Liver (tissue), 9 donors: ENCODE data around the gene MARK3. TPM values are rescaled to one million over a fixed set of nuclear protein-coding genes. Genes with fewer than 3 reads are reported as not detected.

Source experiments
- DNase-seq: peaks from one replicate; pipeline ENCODE4 v3.0.0-alpha.2; 2017; ENCODE audit warnings: low spot score
- H3K27ac ChIP-seq, 2 donors: one replicate each; pipeline ENCODE4 v1.7.0; 2013; ENCODE audit warnings: inconsistent platforms in 2 of 2, low read length in 2 of 2, control low read depth in 1 of 2, low read depth in 1 of 2, mild to moderate bottlenecking in 1 of 2
- H3K27me3 ChIP-seq, 4 donors: one replicate each; pipeline versions ENCODE4 v1.6.1 to v1.7.0; 2013; ENCODE audit warnings: low read length in 3 of 4, inconsistent platforms in 1 of 4, mild to moderate bottlenecking in 1 of 4, moderate library complexity in 1 of 4; ENCODE audit not compliant: control insufficient read depth in 4 of 4, insufficient read depth in 4 of 4
- H3K36me3 ChIP-seq, 4 donors: one replicate each; pipeline versions ENCODE4 v1.6.1 to v1.7.0; 2013; ENCODE audit warnings: low read length in 3 of 4, mild to moderate bottlenecking in 3 of 4, low read depth in 1 of 4, moderate library complexity in 1 of 4; ENCODE audit not compliant: control insufficient read depth in 4 of 4, insufficient read depth in 3 of 4
- H3K4me1 ChIP-seq, 4 donors: one replicate each; pipeline versions ENCODE4 v1.6.1 to v1.7.0; 2013; ENCODE audit warnings: low read length in 3 of 4, mild to moderate bottlenecking in 3 of 4, moderate library complexity in 1 of 4; ENCODE audit not compliant: control insufficient read depth in 4 of 4, insufficient read depth in 4 of 4
- H3K4me3 ChIP-seq, 3 donors: one replicate each; pipeline versions ENCODE4 v1.6.1 to v1.7.0; 2013; ENCODE audit warnings: low read length in 3 of 3, control low read depth in 1 of 3, low read depth in 1 of 3, mild to moderate bottlenecking in 1 of 3
- H3K9ac ChIP-seq, 2 donors: one replicate each; pipeline ENCODE4 v1.7.0; 2013; ENCODE audit warnings: low read length in 2 of 2, mild to moderate bottlenecking in 2 of 2, moderate library complexity in 2 of 2, control low read depth in 1 of 2, low read depth in 1 of 2
- H3K9me3 ChIP-seq, 4 donors: one replicate each; pipeline versions ENCODE4 v1.6.1 to v1.7.0; 2013; ENCODE audit warnings: low read length in 3 of 4; ENCODE audit not compliant: control insufficient read depth in 4 of 4
- EGR1 ChIP-seq, 2 donors: IDR thresholded peaks; 2 replicates each; pipeline ENCODE4 v1.6.1; 2016 to 2018; ENCODE audit warnings: antibody characterized with exemption in 2 of 2, low read depth in 2 of 2
- FOXA1 ChIP-seq: IDR thresholded peaks from 2 replicates; pipeline ENCODE4 v1.6.1; 2016; ENCODE audit warnings: antibody characterized with exemption
- FOXA2 ChIP-seq: IDR thresholded peaks from 2 replicates; pipeline ENCODE4 v1.6.1; 2016; ENCODE audit warnings: antibody characterized with exemption
- HNF4A ChIP-seq, 2 donors: conservative IDR thresholded peaks; 2 replicates each; pipeline ENCODE4 v1.6.1; 2016; ENCODE audit warnings: antibody characterized with exemption in 2 of 2, mild to moderate bottlenecking in 2 of 2
- JUND ChIP-seq, 2 donors: IDR thresholded peaks; 2 replicates each; pipeline ENCODE4 v1.6.1; 2016; ENCODE audit warnings: antibody characterized with exemption in 2 of 2
- MAX ChIP-seq: IDR thresholded peaks from 2 replicates; pipeline ENCODE4 v1.6.1; 2016; ENCODE audit warnings: antibody characterized with exemption
- RAD21 ChIP-seq, 2 donors: IDR thresholded peaks; 2 replicates each; pipeline ENCODE4 v1.6.1; 2016; ENCODE audit warnings: antibody characterized with exemption in 2 of 2, mild to moderate bottlenecking in 2 of 2
- REST ChIP-seq: IDR thresholded peaks from 2 replicates; pipeline ENCODE4 v1.6.1; 2016; ENCODE audit warnings: antibody characterized with exemption, mild to moderate bottlenecking
- YY1 ChIP-seq: IDR thresholded peaks from 2 replicates; pipeline ENCODE4 v1.6.1; 2016; ENCODE audit warnings: antibody characterized with exemption, mild to moderate bottlenecking
- ZBTB33 ChIP-seq: IDR thresholded peaks from 2 replicates; pipeline ENCODE4 v1.6.1; 2016; ENCODE audit warnings: antibody characterized with exemption
- WGBS: extraction: QIAGEN DNeasy Blood & Tissue Kit; methylation state at CpG from one replicate; pipeline ENCODE4 v1.1.7; 2013; 5-methylcytosine and 5-hydroxymethylcytosine counted together
- polyA plus RNA-seq, 2 donors: library from polyadenylated mRNA; stranded (reverse) in 1 of 2; unstranded in 1 of 2; fragments of 200-250 nt in 1 of 2; fragments of >200 nt in 1 of 2; fragmentation: Nextera tagmentation in 1 of 2; extraction: Ambion mirVana in 1 of 2; gene quantifications; one replicate each; pipeline versions ENCODE4 v1.2.1 to v1.2.3, GENCODE V29; 2013 to 2015
- total RNA-seq, 2 donors: library from RNA; depleted of rRNA; stranded (reverse); fragments of >200 nt; gene quantifications; one replicate each; pipeline ENCODE4 v1.2.3, GENCODE V29; 2014
- donor health status: healthy.
- donor health status: healthy.
- donor health status: healthy.
- donor health status: healthy.
- donor health status: healthy.

The MARK3 gene
- total and polyA plus RNA-seq, 4 donors = 14.1 to 86.0 (median 33.0) TPM

GRCh38 chr14:103544388-103545218 is 159.4 kb downstream of the MARK3 start:
- WGBS = 77% methylated on average over 35 of the region's 35 CpGs
- no peak for DNase-seq

GRCh38 chr14:103545219-103545914 is 160.2 kb downstream of the MARK3 start:
- peaks cover 0 to 6% (median 0%) of the 10 kb centered on the region in 4 donors for H3K4me1 ChIP-seq
- H3K27ac ChIP-seq = no peak overlapping the region
- H3K4me3 ChIP-seq = no peak overlapping the region
- no peak overlapping the region for H3K9ac ChIP-seq
- H3K27me3 ChIP-seq = no peaks in the 10 kb centered on the region
- H3K36me3 ChIP-seq = no peaks in the 10 kb centered on the region
- no peaks in the 10 kb centered on the region for H3K9me3 ChIP-seq
- WGBS = 93% methylated on average over 29 of the region's 29 CpGs
- no peak for TF ChIP-seq EGR1 (IDR thresholded peaks at IDR 0.05; ENCODE audit: low read depth in 2 of 2)
- DNase-seq = no peak

More at GRCh38 chr14:103544388-103545218, 159.4 kb downstream of the MARK3 start:
- Histone ChIP-seq H3K27me3 (no peaks in the 10 kb centered on the region), H3K36me3 (no peaks in the 10 kb centered on the region), H3K9ac (no peak overlapping the region), H3K4me1 (peaks cover 0 to 6% (median 0%) of the 10 kb centered on the region in 4 donors), H3K9me3 (no peaks in the 10 kb centered on the region), H3K27ac (no peak overlapping the region), H3K4me3 (no peak overlapping the region)
- TF ChIP-seq REST (no peak), FOXA2 (no peak), RAD21 (IDR thresholded peaks at IDR 0.05) (no peak), YY1 (no peak), JUND (IDR thresholded peaks at IDR 0.05) (no peak), FOXA1 (no peak), HNF4A (conservative IDR thresholded peaks at IDR 0.05) (no peak), ZBTB33 (no peak), MAX (no peak)
